DND-41 (cell line): ENCODE measurements around the gene NUDC.

Source experiments
- EZH2 ChIP-seq: IDR thresholded peaks from 3 replicates; pipeline ENCODE4 v1.6.1; 2012; ENCODE audit warnings: borderline replicate concordance, low read depth, mild to moderate bottlenecking, moderate library complexity, low read length, inconsistent platforms; ENCODE audit not compliant: severe bottlenecking
- TF ChIP-seq, protein P1 (sequence below): IDR thresholded peaks from 2 replicates; pipeline ENCODE4 v1.5.1; 2012; ENCODE audit warnings: borderline replicate concordance, low read length, moderate library complexity, mild to moderate bottlenecking; ENCODE audit not compliant: poor library complexity, severe bottlenecking; ENCODE audit errors: extremely low read depth

DNA sequence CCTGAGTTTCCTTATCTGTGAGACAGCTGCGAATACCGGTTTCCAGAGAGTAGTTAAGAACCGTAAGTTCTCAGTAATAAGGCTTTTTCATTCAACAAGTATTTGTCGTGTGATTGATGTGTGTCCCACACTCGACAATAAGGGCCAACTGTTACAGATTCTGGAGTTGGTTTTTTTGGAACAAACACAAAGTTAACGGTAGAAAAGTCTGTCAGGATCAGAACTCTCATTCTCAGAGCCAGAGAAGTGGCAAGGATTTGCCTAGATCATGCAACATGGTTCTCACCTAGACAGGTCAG is 837 bp downstream of the NUDC start:
- TF ChIP-seq, protein P1, sequence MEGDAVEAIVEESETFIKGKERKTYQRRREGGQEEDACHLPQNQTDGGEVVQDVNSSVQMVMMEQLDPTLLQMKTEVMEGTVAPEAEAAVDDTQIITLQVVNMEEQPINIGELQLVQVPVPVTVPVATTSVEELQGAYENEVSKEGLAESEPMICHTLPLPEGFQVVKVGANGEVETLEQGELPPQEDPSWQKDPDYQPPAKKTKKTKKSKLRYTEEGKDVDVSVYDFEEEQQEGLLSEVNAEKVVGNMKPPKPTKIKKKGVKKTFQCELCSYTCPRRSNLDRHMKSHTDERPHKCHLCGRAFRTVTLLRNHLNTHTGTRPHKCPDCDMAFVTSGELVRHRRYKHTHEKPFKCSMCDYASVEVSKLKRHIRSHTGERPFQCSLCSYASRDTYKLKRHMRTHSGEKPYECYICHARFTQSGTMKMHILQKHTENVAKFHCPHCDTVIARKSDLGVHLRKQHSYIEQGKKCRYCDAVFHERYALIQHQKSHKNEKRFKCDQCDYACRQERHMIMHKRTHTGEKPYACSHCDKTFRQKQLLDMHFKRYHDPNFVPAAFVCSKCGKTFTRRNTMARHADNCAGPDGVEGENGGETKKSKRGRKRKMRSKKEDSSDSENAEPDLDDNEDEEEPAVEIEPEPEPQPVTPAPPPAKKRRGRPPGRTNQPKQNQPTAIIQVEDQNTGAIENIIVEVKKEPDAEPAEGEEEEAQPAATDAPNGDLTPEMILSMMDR = no peak
- no peak for TF ChIP-seq EZH2
